Cortex of kidney (tissue), 1 donor: ENCODE data around the gene CFAP97.
"Not testable (repeated sequence)": the region's sequence is repeated elsewhere in the genome, so short reads cannot be mapped to it uniquely, and the experiment has no call there.

Experiments
- DNase-seq: peaks from one replicate; lab custom pipeline; 2025; lab: John Stamatoyannopoulos, UW

The CFAP97 gene

DNA sequence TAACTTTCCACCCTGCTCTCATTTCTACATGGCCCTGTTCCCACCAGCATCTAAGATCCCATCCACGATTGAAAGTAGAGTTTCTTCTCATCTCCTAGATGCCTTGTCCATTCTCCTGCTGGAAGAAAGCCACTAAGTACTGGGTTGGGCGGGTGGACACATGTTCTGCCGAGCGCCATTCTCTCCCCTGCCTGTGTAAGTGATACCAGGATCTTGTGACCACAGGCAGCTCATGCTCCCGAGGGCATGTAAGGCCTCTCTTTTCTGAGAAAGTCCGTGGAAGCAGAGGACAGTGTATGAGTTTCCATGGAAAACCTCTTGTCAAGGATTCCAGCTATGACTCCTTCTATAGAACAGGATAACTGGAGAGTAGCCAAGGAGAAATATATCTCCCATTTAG lies 64.1 kb downstream of the CFAP97 start:
- no peak for DNase-seq

DNA sequence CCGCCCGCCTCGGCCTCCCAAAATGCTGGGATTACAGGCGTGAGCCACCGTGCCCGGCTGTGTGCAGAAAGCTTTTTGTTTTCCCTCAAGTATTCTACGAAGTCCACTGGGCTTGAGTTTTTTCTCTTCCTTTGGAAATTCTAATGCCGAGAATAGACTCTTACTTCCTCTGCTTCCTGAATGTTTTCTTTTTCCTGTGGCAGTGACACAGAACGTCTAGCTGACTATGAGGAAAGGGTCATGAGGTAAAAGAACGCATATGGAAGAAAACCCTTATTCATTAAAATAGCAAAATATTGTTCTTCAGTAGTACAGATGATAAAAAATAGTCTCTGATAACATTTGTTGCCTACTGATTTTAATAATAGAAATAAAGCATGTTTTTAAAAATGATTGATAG lies 65.6 kb downstream of the CFAP97 start:
- no peak for DNase-seq

DNA sequence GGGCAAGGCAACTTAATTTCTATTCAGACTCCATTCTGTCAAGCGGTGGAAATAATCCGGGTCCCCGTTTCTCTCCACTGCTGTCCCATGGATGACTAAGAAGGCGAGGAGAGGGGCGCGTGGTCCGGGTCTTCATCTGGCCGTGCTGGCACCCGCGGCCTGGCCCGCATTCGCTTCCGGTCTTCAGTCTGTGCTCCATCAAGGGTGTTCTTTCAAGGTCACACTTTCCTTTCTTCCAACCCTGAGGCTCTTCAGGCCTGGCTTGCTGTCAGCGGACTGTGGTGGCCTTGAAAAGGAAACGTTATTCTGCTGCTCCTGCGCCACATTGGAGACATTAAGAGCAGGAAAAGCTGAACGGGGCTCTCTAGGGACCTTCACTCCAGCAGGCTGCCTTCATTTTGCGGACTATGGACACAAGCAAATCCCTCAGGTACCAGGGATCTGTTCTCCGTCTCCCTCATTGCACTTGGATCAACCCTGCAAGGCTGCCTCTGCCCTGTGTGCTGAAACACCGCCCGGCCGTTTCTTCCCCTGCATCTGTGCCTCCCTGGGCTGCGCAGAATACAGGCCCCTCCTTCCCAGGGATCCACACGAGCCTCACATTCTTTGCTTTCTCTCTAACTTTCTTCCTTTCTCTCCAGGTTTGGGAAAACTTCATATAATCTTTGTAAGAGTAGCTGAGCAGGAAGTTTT lies 66.4 kb downstream of the CFAP97 start:
- DNase-seq = no peak

DNA sequence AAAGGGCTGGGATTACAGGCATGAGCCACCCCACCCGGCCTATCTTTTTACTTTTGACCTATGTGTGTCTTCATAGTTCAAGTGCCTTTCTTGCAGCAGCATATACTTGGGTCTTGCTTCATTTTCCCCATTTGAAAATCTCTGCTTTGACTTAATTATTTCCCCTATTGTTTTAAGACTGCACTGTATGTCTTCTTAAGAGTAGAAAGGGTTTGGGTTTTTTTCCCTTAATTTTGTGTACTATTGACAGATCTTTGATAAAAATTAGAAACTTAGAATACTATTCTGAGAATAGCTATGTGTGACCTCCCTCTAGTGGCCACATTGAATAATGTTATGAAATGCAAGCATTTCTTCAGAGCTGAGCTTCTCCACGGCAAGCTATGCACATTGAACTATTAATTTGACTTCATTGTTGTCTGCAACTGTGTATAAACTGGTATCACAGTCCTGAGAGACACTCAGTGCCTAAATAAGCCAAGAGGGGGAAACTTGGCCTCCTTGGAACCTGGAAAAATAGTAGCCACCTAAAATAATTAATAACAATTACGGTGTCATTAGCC lies 69.4 kb downstream of the CFAP97 start:
- no peak for DNase-seq

DNA sequence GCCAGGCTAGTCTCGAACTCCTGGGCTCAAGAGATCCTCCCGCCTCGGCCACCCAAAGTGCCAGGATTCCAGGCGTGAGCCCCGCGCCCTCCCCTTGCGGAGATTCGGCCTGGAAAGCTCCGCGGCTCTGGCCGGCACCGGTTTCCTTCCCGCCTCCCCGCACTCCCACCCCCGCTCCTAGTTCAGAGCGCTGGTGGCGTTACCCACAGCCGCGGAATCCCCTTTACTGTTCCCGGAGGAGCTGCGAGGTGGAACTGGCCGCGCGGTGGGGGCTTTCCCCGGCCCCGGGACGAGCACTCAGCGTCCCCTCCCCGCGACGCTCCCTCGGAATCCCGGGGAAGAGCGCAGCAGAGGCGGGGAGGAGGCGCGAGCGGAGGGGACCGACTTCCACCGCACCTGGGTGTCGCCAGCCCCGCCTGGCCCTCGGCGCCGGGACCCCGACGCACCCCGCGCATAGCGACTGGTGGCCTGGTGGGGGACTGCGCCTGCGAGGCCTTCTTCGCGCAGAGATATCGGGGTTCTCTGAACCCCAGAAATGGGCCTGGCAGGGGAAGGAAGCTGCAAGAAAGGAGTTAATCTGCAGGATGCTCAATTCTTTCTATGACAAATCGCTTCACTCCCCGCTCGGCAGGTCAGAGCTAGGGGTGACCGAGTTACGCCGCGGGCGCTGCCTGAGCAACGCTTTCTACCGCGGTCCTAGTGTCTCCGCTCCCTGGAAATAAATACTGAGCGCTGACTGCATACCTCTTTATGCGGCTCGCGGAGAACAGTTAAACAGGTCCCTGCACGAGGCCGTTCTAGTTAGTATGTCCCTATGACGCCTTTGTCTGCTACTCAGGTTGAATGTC lies 75.3 kb downstream of the CFAP97 start:
- peak; percentile 27 for DNase-seq

DNA sequence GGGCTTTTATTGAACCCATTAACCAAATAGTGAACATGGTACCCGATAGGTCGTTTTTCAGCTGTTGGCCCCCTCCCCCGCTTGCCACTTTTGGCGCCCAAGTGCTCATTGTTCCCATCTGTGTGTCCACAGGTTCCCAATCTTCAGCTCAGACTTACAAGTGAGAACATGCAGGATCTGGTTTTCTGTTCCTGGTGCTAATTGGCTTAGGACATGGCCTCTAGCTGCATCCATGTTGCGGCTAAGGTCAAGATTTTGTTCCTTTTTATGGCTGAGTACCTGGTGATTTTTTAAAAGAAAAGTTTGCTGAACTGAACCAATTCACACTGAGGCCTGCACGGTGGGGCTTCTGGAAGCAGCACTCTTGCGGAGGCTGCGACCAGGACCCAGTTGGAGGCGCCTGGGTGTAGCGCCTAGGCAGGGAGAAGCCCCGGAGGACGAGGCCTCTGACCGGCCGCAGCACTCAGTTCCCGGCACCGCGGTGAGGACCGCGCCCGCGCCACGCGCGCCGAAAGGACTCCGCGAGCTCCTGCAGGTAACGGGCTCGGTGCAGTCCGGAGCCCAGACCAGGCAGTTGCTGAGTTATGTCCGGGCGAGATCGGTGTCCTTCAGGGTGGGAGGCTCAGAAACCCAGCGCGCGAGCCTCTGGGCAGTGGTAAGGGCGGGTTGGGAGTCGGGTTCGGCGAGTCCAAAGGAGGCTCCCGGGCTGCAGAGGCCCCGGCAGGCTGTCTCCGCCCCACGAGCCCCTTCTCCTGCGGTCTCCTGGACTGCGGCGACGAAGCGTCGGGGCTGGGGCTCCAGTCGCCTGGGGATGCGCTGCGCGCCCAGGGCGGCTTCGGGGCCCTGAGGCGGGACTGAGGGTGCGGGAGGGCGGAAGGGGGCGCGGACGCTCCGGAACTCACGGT lies 76.5 kb downstream of the CFAP97 start:
- DNase-seq = no peak

DNA sequence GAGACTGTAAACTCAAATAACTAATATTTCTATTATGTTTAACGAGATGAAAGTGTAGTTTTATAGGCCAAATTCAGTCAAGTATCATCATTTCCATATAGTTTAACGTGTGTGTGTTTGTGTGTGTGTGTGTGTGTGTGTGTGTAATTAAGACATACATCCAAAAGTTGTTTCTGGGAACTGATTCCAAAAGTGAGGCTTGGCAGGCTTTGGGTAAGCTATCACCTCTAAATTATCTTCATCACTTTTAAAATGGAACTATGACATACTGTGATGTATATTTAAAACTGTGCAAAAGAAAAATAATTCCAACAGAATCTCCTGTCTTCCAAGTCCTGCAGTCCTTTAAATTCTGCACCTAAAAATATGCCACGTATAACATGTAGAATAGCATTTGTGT lies 79.8 kb downstream of the CFAP97 start:
- no peak for DNase-seq

DNA sequence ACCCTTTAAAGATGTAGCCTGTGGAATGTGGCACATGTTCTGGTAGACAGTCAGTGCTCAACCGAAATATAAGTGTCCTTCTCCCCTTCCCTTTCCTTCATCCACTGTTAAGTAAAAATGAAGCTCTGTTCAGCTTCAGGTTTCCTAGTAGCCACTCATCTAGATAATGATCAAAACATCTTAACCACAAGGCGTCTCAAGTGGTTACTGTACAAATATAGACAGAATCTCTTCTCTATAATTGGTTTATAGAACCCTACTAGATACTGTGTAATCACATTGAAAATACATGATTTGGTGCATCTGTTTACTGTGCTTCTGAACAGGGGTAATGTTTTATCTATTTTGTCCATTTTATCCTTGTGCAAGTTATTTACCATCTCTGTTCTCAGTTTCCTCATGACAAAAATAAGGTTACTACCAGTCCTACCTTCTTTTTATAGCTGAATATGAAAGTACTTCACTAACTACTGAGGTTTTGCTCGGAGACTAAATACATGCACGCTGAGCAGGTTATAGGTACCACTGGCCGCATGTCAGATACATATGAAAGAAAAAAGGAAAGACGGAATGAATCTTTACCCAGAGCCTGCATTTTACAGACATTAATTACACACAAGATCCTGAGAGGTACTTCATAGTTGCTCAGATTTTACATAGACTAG lies 81.0 kb downstream of the CFAP97 start:
- DNase-seq = no peak

DNA sequence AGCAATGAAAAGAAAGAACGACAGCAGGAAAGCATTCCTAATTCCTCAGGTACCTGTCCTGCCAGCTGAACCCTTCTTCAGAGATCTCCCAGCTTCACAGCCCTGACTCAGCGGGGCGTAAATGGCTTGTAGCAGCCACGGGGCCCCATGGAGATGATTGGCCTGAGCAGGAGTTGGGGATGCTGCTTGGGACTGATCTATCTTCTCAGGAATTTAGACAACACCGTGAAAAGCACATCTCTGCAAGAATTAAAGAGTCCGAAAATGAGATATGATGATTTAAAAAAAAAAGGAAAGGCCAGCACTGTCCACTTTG lies 83.2 kb downstream of the CFAP97 start:
- no peak for DNase-seq

DNA sequence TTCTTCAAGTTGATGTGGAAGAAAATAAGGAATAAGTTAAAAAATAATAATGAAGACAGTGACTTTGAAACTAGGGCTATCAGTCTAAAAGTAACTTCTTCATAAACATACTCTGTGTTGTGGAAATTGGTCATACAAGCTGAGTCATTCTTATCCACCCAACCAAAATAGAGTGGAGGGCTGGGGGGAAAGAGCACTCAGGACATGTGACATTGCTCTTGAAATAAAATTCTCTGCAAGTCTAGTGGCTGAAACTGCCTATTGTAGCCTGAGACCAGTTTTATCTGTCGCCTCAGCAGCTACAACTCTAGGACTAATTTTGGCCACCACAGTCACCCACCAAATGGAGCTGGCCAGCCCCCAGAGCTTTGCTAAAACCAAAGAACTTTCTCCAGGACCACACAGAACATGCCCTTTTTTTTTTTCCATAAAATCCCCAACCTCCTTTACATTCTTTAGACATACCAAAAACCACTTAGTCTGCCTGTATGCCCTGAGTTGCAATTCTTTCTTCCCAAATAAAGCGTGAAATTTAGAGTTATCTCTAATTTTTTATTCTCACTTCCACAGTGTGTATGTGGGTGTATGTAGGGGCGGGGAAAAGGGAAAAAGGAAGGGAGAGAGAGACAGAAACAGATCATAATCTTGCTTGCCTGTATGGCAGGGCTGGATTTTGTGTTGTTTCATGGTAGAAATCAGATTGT lies 83.7 kb downstream of the CFAP97 start:
- DNase-seq = no peak

DNA sequence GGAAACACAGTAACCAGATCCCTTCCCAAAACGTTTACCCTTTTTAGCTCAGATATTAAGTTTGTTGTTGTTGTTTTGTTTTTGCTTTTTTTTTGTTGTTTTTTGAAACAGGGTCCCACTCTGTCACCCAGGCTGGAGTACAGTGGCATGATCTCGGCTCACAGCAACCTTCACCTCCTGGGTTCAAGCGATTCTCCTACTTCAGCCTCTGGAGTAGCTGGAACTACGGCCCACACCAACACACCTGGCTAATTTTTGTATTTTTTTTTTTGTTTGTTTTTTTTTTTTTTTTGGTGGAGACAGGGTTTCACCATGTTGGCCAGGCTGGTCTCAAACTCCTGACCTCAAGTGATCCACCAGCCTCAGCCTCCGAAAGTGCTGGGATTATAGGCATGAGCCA lies 84.3 kb downstream of the CFAP97 start:
- not testable (repeated sequence) for DNase-seq

DNA sequence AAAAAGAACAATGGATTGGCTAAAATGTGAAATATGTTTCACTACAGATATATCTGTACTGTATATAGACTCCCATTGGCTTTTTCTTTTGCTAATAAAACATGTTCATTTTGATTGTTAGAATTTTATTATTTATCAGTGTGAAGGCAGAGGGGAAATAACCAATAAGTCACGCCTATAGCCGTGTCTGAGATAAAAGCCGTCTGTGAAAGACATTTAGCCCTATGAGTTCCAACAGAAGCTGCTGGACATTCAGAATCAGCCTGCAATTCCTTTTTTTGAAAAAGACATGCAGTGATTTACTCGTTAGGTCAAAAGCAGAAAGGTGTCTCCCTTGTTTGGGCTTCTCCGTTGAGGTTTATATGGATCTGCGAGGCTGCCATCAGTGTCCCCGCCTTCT lies 84.9 kb downstream of the CFAP97 start:
- no peak for DNase-seq

DNA sequence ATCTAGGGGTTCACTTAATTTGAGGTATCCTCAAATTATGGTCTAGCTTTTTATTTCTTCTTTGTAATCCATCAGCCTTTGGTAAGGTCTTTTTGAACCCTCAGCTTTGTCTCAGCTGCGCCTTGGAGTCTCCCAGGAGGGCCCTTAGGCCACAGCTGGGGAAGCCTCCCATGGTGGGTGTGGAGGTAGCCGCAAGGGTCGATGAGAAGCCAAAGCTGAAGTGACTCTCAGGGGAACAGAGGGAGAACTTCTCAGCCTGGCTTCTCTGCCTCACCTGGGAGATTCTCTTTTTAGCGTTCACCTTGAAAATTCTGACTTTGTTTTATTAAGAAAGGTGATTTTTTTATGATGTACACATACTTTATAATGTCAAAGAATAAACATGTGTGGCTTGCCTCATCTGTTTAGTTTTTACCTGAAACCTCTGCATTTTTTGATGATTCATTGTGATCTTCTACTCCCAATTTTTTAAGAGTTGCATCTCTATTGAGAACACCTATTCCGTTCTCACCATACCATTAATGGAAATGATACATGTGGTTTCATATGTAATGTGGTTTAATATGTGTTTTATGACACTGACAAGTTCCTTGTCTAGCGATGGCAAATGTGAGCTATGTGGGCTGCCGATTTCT lies 86.4 kb downstream of the CFAP97 start:
- DNase-seq = no peak

DNA sequence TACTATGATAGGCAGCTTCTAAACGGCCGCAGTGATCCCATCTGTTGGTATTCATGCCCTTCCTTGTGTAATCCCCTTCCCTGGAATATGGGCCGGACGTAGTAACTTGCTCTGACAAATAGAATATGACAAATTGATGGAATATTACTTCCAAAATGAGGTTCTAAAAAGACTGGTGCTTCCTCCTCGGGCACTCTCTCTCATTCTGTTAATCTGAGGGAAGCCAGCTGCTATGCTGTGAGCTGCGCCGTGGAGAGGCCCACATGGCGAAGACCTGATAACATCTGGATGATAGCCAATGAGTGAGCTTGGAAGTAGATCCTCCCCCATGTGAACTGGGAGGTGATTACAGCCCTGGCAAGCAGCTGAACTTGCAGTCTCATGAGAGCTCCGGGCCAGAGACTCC lies 88.0 kb downstream of the CFAP97 start:
- no peak for DNase-seq

DNA sequence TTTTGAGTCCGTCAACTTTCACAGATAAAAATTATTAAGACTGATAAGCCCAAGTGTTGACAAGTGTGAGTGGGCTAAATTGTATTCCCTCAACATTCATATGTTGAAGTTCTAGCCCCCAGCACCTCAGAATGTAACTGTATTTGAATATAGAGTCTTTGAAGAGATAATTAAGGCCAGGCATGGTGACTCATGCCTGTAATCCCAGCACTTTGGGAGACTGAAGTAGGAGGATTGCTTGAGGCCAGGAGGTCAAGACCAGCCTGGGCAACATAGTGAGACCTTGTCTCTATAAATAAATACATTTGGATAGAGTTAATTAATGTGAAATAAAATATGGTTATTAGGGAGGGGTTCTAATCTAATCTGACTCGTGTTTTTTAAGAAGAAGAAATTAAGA lies 90.5 kb downstream of the CFAP97 start:
- no peak for DNase-seq

DNA sequence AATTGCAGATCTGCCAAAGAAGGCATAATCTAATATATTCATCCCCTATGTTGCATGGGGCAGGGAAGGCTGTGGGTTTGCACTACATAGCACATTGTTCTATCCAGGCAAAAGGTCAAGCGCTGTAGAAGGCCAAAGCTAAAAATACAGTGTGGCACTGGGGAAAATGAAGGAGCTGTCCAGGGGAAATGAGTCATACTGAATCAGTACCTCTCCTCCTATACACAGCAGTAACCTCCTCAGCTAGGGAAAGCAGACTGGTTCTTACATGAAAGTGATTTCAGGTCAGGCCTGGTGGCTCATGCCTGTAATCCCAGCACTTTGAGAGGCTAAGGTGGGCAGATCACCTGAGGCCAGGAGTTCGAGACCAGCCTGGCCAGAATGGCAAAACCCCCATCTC lies 91.7 kb downstream of the CFAP97 start:
- DNase-seq = no peak

DNA sequence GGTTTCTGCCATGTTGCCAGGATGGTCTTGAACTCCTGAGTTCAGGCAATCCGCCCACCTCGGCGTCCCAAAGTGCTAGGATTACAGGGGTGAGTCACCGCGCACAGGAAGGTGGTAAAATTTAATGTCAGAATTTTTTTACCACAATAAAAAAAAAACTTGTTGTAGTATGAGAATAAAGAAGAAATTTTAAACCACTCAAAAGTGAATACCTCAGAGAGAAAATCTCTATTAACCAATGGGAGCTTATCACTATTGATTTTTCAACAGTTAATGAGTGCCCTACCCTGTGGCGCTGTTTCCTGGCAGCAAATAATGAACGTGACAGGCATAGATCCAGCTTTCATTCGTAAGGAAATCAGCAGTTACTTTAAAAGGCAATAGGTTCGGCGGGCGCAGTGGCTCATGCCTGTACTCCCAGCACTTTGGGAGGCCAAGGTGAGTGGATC lies 93.4 kb downstream of the CFAP97 start:
- DNase-seq = no peak

DNA sequence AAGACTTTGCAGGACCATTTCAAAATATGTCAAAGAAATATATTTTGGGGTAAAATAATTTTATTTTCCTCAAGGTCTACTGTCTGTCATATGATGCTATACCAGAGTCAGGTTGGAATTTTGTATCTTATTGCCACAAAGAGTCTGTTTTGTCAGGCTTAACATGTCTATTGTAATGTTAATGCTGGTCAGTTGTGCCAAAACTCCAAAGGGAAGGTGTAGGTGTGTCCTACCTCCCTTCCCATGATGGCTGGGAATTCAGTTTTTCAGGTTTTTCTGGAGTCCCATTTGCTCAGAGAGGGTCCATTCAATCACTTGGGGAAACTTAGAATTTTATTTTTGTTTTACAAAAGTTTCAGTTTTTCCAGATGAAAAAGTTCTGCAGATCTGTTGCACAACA lies 94.1 kb downstream of the CFAP97 start:
- DNase-seq = no peak
